GM21515 (cell line): ENCODE data around the gene SEC61A1.

ENCODE experiments used
- ATAC-seq: cut with Tn5 transposase; IDR thresholded peaks from one replicate; pipeline ENCODE4 v1.9.1; 2021; ENCODE audit not compliant: unreplicated experiment

Gene SEC61A1

GRCh38 chr3:128051837-128052594, at the start of gene SEC61A1:
TSS of gene SEC61A1 (plus strand) at chr3:128052437. CDS start at chr3:128052553, 116 bp downstream.
- peak; percentile 90 for ATAC-seq

DNA sequence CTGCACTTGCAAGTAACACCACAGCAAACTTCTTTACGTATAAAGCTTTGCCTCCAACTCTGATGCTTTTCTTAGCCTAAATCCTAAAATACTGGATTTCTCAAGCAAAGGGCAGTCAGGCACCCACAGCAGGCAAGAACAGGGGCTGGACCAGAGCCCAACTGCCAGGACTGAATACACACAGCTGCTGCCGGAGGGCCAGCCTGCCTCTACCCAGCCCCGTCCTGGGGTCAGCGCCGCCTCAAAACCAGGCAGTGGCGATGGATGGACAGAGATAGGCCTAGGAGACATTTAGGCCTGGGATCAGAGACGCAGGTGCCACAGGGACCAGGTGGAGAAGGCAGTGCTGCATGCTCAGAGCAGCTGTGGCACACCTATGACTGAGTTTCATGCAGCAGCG, 47.6 kb upstream of the SEC61A1 start:
- ATAC-seq: no peak

DNA sequence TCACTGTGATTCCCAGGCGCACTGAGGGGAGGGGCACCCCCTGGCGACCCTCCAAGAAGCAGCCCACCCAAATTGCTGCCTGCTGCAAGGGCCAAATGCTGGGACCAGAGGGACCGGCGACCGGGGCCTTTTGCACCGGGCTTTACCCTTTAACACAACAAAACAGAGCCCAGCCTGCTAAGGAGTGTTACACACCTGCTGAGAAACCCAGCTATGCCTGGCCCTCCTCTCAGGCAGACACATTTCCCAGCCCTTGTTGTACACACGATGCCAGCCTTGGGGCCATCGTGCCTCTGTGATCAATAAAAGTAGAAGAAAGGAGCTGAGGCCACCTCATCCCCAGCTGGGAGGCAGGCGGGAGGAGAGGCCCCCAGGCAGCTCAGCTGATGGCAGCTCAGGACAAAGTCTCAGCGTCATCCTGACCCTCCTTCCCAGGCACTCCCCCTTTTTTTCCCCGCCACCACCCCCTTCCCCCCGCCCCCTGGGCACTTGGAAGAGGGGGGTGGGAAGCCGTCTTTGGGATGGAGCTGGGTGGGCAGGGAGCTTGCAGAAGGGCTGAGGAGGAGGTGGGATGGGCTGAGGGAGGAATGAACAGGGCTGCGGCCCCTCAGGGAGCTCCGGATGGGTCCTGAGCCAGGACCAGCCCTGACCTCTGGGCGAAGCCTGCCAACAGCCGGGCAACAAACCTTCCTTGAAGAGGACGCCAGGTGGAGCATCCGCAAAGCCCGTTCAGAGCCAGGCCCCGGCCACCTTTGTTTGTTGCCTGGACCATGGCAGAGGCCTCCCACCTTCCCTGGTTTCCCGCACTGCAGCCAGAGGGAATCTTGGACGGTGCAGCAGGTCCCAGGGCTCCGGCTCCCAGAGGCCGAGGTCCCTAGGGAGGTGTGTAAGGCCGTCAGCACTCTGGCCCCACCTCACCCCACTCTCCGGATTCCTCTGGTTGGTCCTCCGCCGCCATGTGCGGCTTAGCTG, 45.9 kb upstream of the SEC61A1 start:
- no peak for ATAC-seq

DNA sequence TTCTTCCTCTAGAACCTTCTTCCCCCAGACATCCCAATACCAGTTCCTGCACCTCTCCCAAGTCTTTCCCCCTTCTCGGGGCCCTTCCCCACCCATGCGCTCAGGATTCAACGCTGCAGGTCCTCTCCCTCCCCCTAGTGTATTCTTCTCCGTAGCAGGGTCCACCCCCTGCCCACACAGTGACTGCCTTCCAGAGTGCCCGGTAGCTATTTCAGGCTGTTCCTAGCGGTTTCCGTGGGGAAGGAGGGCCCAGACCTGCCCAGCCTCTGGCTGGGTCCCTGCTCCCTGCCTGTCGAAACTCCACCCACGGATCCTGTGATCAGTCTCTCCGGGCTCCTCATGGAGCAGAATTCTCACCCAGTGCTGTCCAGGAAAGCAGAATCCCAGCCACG, 45.2 kb upstream of the SEC61A1 start:
- ATAC-seq: no peak

- no peak for ATAC-seq
These were observed 42.0 kb upstream of the SEC61A1 start for GRCh38 chr3:128009952-128010846.

DNA sequence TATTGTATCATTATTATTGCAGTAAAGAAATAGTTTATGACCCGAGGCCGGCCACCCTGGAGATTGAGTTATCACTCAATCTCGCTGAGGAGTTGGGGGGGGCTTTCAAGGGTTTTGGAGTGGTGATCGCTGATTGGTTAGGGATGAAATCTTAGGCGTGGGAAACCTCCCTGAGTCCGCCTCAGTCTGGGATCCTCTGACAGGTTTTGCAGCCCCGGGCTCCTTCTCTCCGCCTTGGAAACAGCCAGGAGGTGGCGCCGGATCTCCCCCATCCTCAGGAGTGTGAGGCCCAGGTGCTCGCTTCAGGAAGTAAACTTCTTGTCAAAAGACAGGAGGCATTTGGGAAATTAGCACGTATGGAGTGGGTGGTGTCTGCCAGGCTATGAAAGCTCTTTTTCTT, 41.1 kb upstream of the SEC61A1 start:
- no peak for ATAC-seq

GRCh38 chr3:128012050-128012449, 40.2 kb upstream of the SEC61A1 start:
- no peak for ATAC-seq

- ATAC-seq: no peak
These were observed 37.7 kb upstream of the SEC61A1 start for GRCh38 chr3:128014548-128014947.

- ATAC-seq: no peak
These were observed 35.7 kb upstream of the SEC61A1 start for GRCh38 chr3:128016502-128016901.

GRCh38 chr3:128021768-128022372, 30.4 kb upstream of the SEC61A1 start:
- no peak for ATAC-seq

GRCh38 chr3:128033102-128033501, 19.1 kb upstream of the SEC61A1 start:
- ATAC-seq: no peak

DNA sequence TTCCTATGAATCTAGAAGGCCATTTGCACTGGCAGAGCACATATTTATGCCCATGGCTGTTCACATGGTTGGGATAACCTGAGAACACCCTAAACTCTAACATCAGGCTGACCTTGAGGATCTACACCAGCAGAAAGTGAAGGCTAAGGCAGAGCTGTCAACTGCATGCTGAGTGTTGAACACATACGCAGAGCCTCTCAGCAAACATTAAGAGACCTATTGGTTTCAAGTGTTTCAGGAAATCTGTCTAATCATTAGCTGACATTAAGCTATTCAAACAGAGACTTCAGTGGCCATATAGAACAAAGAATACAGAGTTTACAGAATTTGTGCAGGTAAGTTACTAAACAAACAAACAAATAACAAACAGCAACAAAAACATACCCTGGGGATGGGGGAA, 16.1 kb upstream of the SEC61A1 start:
- no peak for ATAC-seq

DNA sequence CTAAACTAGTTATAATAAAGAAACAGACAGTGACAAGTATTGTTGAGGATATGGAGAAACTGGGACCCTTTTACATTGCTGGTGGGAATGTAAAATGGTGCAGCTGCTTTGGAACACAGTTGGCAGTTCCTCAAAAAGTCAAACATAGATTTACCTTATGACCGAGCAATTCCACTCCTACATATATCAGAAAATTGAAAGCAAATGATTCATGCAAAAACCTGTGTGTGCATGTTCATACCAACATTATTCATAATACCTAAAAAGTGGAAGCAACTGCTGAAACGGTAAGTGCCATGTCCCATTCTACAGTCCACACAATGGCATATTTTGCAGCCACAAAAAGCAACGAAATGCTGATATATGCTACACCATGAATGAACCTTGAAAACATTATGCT, 12.2 kb upstream of the SEC61A1 start:
- ATAC-seq: no peak

GRCh38 chr3:128040660-128041059, 11.6 kb upstream of the SEC61A1 start:
- no peak for ATAC-seq

- ATAC-seq: no peak
These were observed 10.9 kb upstream of the SEC61A1 start for GRCh38 chr3:128041344-128041743.

GRCh38 chr3:128050597-128050996, 1.6 kb upstream of the SEC61A1 start:
- ATAC-seq: no peak

DNA sequence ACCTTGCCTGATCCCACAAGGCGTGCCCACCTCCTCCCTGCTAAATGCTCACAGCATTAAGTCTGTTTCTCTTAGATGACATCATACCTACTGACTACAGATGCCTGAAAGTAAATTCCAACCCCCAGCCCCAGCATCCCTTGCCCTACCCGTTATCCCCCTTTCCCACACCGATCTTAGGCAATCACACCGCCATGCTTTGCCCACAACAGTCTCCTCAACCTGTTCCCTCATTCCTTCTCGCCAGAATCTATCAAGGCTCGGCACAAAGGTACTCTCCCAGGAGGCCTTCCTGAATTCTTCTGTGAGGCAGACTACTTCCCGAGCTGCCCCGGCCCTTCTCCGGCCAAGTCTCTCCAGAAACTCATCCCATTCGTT, 789 bp upstream of the SEC61A1 start:
- peak; percentile 4 for ATAC-seq

DNA sequence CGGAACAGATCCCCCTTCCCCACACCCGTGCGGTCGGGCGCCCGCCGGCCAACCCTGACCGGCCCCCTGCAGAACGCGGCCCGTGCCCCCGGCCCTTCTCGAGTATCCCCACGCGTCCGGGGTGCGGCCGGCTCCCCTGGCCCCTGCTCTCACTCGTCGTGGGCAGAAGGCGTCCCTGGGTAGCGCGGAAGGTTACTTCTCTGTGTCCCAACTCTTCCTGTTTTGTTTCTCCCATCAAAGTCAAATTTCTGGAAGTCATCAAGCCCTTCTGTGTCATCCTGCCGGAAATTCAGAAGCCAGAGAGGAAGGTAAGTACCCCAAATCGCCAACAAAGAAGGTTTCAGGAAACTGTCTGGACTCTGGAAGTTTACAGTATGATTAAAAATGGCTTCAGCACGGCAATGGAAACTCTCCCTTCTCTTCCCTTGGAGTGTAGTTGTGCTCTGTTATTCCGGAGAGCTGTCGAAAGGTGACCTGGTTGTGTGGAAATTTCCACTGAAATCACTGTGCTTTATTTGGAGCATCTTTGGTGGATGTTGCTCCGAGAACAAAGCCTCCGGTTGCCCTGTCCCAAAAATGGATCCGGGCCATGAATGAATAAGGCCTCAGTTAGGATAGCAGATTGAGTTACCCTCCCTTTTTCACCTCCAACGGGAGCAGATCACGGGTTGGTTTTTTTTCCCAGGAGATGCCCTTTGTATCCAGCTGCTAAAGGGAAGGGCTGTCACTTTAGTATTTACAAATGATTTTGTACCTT, 536 bp downstream of the SEC61A1 start:
- no peak for ATAC-seq

GRCh38 chr3:128053614-128054013, 1.4 kb downstream of the SEC61A1 start:
- ATAC-seq: no peak

DNA sequence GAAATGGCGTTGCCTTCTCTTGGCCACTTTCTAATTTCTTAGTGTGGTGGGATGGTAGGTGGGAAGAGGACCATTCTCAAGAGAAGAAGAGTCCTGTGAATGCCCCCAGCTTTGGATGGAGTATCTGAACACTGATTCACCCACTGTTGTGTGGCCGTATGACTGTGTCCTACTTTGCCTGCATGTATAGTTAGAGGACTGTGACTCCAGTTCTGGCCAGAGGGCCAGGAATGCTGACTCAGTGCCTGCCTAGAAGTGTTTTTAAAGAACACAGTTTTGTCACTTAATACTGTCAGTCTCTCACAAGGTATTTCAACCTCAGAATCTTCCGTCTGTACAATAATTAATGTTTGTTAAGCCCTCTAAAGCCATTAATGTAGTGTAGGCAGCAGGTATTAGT, 2.1 kb downstream of the SEC61A1 start:
- ATAC-seq: no peak
